PC-3 (cell line): ENCODE results near the gene RNF17. TPM values are rescaled to one million over a fixed set of nuclear protein-coding genes. Genes with fewer than 3 reads are reported as not detected.

Experiments used
- ATAC-seq: fragments of 200-7000 bp; cut with Tn5 transposase; 2 replicates; pipeline ENCODE4 v1.9.1; 2020; ENCODE audit warnings: mild to moderate bottlenecking, moderate library complexity
- BruUV-seq: library from RNA; stranded (reverse); fragments of 400-500 nt; replicated peaks from 2 replicates; lab custom pipeline; 2021; lab: Mats Ljungman, UMichigan
- CTCF ChIA-PET: fragments of 300-600 bp; sonication (Branson Sonifier 250); formaldehyde crosslinking; loops from one replicate; lab custom pipeline; 2022; ENCODE audit warnings: antibody characterized with exemption; lab: Charles Lee
- POLR2A ChIA-PET: fragments of 300-600 bp; sonication (Branson Sonifier 250); formaldehyde crosslinking; loops from one replicate; lab custom pipeline; 2022; ENCODE audit warnings: antibody characterized with exemption; ENCODE audit not compliant: unreplicated experiment; lab: Charles Lee
- DNase-seq: peaks from one replicate; pipeline ENCODE4 v3.0.0-alpha.2; 2015
- H2AFZ ChIP-seq: fragments of 300-600 bp; sonication (generic); 2 replicates; pipeline ENCODE4 v1.6.0; 2016; ENCODE audit warnings: antibody characterized with exemption, low read length
- H3F3A ChIP-seq: fragments of 300-600 bp; sonication (generic); one replicate; pipeline ENCODE4 v1.6.0; 2017; ENCODE audit warnings: antibody characterized with exemption, low read length, control low read depth, mild to moderate bottlenecking; ENCODE audit not compliant: unreplicated experiment
- H3K27ac ChIP-seq: fragments of 300-600 bp; sonication (generic); 2 replicates; pipeline ENCODE4 v1.5.1; 2016; ENCODE audit warnings: mild to moderate bottlenecking, low read length
- H3K27me3 ChIP-seq: fragments of 300-600 bp; sonication (generic); 2 replicates; pipeline ENCODE4 v1.6.1; 2016; ENCODE audit warnings: low read length, mixed read lengths
- H3K36me3 ChIP-seq: fragments of 300-600 bp; sonication (generic); 2 replicates; pipeline ENCODE4 v1.6.1; 2016; ENCODE audit warnings: low read depth, mixed run types, low read length, mixed read lengths
- H3K4me1 ChIP-seq: fragments of 300-600 bp; sonication (generic); 2 replicates; pipeline ENCODE4 v1.5.1; 2016; ENCODE audit warnings: low read length; ENCODE audit not compliant: insufficient read depth
- H3K4me2 ChIP-seq: fragments of 300-600 bp; sonication (generic); 2 replicates; pipeline ENCODE4 v1.6.0; 2016; ENCODE audit warnings: low read length
- H3K4me3 ChIP-seq: fragments of 300-600 bp; sonication (generic); 2 replicates; pipeline ENCODE4 v1.5.1; 2016; ENCODE audit warnings: mild to moderate bottlenecking, low read length, mixed read lengths
- H3K79me2 ChIP-seq: fragments of 300-600 bp; sonication (generic); 2 replicates; pipeline ENCODE4 v1.6.1; 2017; ENCODE audit warnings: low read length, mixed read lengths
- H3K9ac ChIP-seq: fragments of 300-600 bp; sonication (generic); 2 replicates; pipeline ENCODE4 v1.6.0; 2016; ENCODE audit warnings: mild to moderate bottlenecking, low read length
- H3K9me2 ChIP-seq: fragments of 300-600 bp; sonication (generic); replicated peaks from 2 replicates; pipeline ENCODE4 v1.6.1; 2016; ENCODE audit warnings: mixed run types, low read length, mixed read lengths
- H3K9me3 ChIP-seq: fragments of 300-600 bp; sonication (generic); 2 replicates; pipeline ENCODE4 v1.6.1; 2016; ENCODE audit warnings: low read length, mixed read lengths
- H4K20me1 ChIP-seq: fragments of 300-600 bp; sonication (generic); 2 replicates; pipeline ENCODE4 v1.6.1; 2016; ENCODE audit warnings: low read length, mixed read lengths
- EZH2 ChIP-seq: fragments of 300-600 bp; sonication (generic); IDR thresholded peaks from one replicate; pipeline ENCODE4 v1.6.1; 2017; ENCODE audit warnings: antibody characterized with exemption, mild to moderate bottlenecking, low read length; ENCODE audit not compliant: unreplicated experiment
- EZH2phosphoT487 ChIP-seq: fragments of 300-600 bp; sonication (generic); IDR thresholded peaks from 2 replicates; pipeline ENCODE4 v1.6.1; 2018; ENCODE audit warnings: mild to moderate bottlenecking, antibody characterized with exemption, low read length, borderline replicate concordance
- intact Hi-C: fragments of 100-400 bp; cut with micrococcal nuclease; formaldehyde crosslinking; loops from 2 replicates; pipeline ENCODE4 v1.9.0; 2023
- total RNA-seq: library from RNA; depleted of rRNA; stranded (reverse); fragments of >200 nt; gene quantifications from 2 replicates; pipeline ENCODE4 v1.2.3, GENCODE V29; 2014
- TF ChIP-seq, protein P1 (sequence below): fragments of 300-600 bp; sonication (generic); conservative IDR thresholded peaks from 2 replicates; pipeline ENCODE4 v1.5.1; 2017; ENCODE audit warnings: antibody characterized with exemption, low read depth, mild to moderate bottlenecking, low read length

Gene RNF17
- total RNA-seq, 1 experiment from 2014 or later = not detected

DNA sequence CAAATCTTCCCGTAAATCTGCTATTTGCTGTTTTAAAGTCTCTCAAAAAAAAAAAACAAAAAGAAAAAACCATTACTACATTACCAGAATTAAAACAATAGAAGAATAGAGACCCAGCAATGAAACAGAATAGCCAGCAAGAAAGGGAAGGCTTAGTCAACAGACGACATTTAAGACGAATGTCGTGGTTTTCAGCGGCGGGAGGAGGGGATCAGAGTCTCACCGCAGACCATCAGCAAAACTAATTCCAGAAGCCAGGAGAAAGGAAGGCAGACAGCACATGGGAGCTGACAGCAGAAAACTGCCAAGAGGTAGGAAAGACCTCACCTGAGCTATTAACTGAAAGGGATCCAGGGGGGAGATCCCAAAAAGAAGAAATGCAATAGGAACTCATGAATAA, 128.9 kb downstream of the RNF17 start:
- H3F3A ChIP-seq = no peaks in the 10 kb centered on the region
- ATAC-seq = no peak
- no peaks in the 10 kb centered on the region for H3K79me2 ChIP-seq
- H3K4me1 ChIP-seq = no peaks in the 10 kb centered on the region
- intact Hi-C loops = no loop called here
- no peaks in the 10 kb centered on the region for H4K20me1 ChIP-seq
- H3K27ac ChIP-seq = no peak overlapping the region
- no peaks in the 10 kb centered on the region for H3K9me3 ChIP-seq
- no peak overlapping the region for H3K4me3 ChIP-seq
- no peak for TF ChIP-seq EZH2
- TF ChIP-seq, protein P1, sequence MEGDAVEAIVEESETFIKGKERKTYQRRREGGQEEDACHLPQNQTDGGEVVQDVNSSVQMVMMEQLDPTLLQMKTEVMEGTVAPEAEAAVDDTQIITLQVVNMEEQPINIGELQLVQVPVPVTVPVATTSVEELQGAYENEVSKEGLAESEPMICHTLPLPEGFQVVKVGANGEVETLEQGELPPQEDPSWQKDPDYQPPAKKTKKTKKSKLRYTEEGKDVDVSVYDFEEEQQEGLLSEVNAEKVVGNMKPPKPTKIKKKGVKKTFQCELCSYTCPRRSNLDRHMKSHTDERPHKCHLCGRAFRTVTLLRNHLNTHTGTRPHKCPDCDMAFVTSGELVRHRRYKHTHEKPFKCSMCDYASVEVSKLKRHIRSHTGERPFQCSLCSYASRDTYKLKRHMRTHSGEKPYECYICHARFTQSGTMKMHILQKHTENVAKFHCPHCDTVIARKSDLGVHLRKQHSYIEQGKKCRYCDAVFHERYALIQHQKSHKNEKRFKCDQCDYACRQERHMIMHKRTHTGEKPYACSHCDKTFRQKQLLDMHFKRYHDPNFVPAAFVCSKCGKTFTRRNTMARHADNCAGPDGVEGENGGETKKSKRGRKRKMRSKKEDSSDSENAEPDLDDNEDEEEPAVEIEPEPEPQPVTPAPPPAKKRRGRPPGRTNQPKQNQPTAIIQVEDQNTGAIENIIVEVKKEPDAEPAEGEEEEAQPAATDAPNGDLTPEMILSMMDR = no peak
- no peak for TF ChIP-seq EZH2phosphoT487
- DNase-seq = no peak
- H3K36me3 ChIP-seq = peaks cover 6% of the 10 kb centered on the region; the same call in 1 of the 2 replicates
- no TSS peak for BruUV-seq
- ChIA-PET POLR2A (no interaction called here), CTCF (no interaction called here)
- H3K4me2 ChIP-seq = no peak overlapping the region
- no peaks in the 10 kb centered on the region for H3K9me2 ChIP-seq
- no peak overlapping the region for H2AFZ ChIP-seq
- H3K9ac ChIP-seq = no peak overlapping the region
- no peaks in the 10 kb centered on the region for H3K27me3 ChIP-seq

DNA sequence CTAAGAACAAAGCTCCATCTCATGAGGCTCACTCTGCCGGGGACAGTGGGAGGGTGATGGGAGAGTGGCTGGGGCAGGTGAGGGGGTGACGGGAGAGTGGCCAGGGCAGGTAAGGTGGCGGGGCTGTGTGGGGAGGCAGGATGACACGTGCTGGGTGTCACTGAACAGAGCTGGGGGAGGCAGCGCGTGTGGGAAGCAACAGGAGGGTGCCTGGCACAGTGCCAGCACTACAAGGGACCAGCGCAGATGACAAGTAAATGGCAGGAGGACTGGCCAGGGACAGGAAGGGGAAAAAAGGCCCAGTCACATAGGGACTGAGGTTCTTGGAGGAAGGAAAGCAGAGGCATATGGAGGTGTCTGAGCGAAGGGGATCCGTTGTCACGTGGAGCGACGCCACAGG, 129.9 kb downstream of the RNF17 start:
- Histone ChIP-seq H2AFZ (no peak overlapping the region), H3K79me2 (no peaks in the 10 kb centered on the region), H3K27ac (no peak overlapping the region), H4K20me1 (no peaks in the 10 kb centered on the region), H3K9me2 (no peaks in the 10 kb centered on the region), H3K4me2 (no peak overlapping the region), H3K4me1 (no peaks in the 10 kb centered on the region), H3K9ac (no peak overlapping the region), H3K9me3 (no peaks in the 10 kb centered on the region), H3K36me3 (peaks cover 2% of the 10 kb centered on the region; the same call in 1 of the 2 replicates), H3K27me3 (no peaks in the 10 kb centered on the region), H3F3A (no peaks in the 10 kb centered on the region), H3K4me3 (no peak overlapping the region)
- BruUV-seq = no TSS peak
- no peak for DNase-seq
- POLR2A ChIA-PET = no interaction called here
- ATAC-seq = no peak
- TF ChIP-seq EZH2 = no peak
- TF ChIP-seq EZH2phosphoT487 = no peak
- TF ChIP-seq, protein P1 = no peak
- intact Hi-C loops = no loop called here
- CTCF ChIA-PET = no interaction called here

DNA sequence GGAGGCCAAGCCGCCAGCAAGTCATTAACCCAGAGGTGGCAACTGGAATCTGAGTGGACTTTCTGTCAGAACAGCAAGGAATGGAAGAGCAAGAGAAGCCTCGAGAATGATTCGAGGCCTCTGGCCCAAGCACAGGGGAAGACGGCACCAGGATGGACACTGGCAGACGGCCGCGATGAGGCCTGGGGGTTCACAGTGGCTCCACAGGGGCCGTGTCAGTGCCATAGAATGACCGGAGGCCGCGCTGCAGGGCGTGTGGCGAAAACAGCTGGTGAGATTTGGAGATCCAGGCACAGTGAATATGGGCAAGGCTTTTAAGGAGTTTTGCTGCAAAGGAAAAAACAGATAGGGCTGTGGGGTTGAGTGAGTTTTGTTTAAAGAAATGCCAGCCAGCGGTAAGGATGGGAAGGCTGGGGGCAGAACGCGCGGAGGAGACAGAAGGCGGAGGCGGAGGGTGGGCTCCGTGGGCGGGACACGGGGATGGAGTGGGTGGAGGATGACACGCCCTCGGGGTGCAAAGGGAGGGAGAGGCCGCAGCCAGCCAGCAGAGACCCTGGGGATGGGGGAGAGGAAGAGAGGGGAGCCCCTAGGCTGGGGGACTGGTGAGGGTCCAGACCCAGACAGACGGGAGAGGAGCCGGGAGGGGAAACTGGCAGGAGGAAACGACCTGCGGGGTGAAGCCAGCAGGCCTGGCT, 130.5 kb downstream of the RNF17 start:
- ATAC-seq = no peak
- H3K36me3 ChIP-seq = peaks cover 6% of the 10 kb centered on the region
- POLR2A ChIA-PET = no interaction called here

More for the DNA sequence above, 130.5 kb downstream of the RNF17 start:
- H3K9me3 ChIP-seq = no peaks in the 10 kb centered on the region
- H3K4me3 ChIP-seq = no peak overlapping the region
- no peaks in the 10 kb centered on the region for H4K20me1 ChIP-seq
- H3K4me2 ChIP-seq = no peak overlapping the region
- TF ChIP-seq, protein P1 = no peak
- no peak for TF ChIP-seq EZH2
- no peak for TF ChIP-seq EZH2phosphoT487
- H3K9me2 ChIP-seq = no peaks in the 10 kb centered on the region
- no TSS peak for BruUV-seq
- no peaks in the 10 kb centered on the region for H3K79me2 ChIP-seq
- H2AFZ ChIP-seq = no peak overlapping the region
- intact Hi-C loops = no loop called here
- H3K9ac ChIP-seq = no peak overlapping the region
- CTCF ChIA-PET = no interaction called here
- no peaks in the 10 kb centered on the region for H3K27me3 ChIP-seq
- no peaks in the 10 kb centered on the region for H3K4me1 ChIP-seq
- no peak overlapping the region for H3K27ac ChIP-seq
- H3F3A ChIP-seq = no peaks in the 10 kb centered on the region
- no peak for DNase-seq
